K562 (cell line): ENCODE results near the gene LDLR. TPM values are rescaled to one million over a fixed set of nuclear protein-coding genes. Genes with fewer than 3 reads are reported as not detected.

Experiments used
- BRCA1 ChIP-seq, 2 experiments: fragments of 450-650 bp in 1 of 2; sonication (generic) in 1 of 2; formaldehyde crosslinking in 1 of 2; IDR thresholded peaks; 2 replicates each; pipeline versions ENCODE4 v1.5.0 to v1.6.1; 2017 to 2020; ENCODE audit warnings: mild to moderate bottlenecking in 1 of 2, missing genetic modification reagents in 1 of 2
- ELF1 ChIP-seq: fragments of 200-800 bp; sonication (Bioruptor generic); IDR thresholded peaks from 2 replicates; pipeline ENCODE4 v1.6.1; 2016; ENCODE audit warnings: missing genetic modification characterization, missing compliant biosample characterization
- MED1 ChIP-seq: sonication (generic); formaldehyde crosslinking; IDR thresholded peaks from 2 replicates; pipeline ENCODE4 v1.8.1; 2023; ENCODE audit warnings: missing genetic modification reagents, borderline replicate concordance
- NCOA2 ChIP-seq, 2 experiments: fragments of 450-650 bp; IDR thresholded peaks; 2 replicates each; pipeline ENCODE4 v1.6.1; 2018; ENCODE audit warnings: mild to moderate bottlenecking in 2 of 2, moderate library complexity in 1 of 2; ENCODE audit not compliant: partially characterized antibody in 2 of 2
- SREBF2 ChIP-seq: sonication (generic); formaldehyde crosslinking; IDR thresholded peaks from 2 replicates; pipeline ENCODE4 v1.4.0; 2020; ENCODE audit warnings: mild to moderate bottlenecking, missing genetic modification reagents
- SRSF7 ChIP-seq: fragments of 200-400 bp; formaldehyde crosslinking; optimal IDR thresholded peaks from 2 replicates; pipeline ENCODE3; 2017; ENCODE audit warnings: mild to moderate bottlenecking, low read depth, low read length
- YBX1 ChIP-seq: fragments of 450-650 bp; IDR thresholded peaks from 2 replicates; pipeline ENCODE4 v1.7.1; 2016; ENCODE audit warnings: mild to moderate bottlenecking
- ZNF121 ChIP-seq: sonication (generic); formaldehyde crosslinking; conservative IDR thresholded peaks from 2 replicates; pipeline ENCODE4 v1.8.0; 2022; ENCODE audit warnings: missing genetic modification reagents
- ZNF263 ChIP-seq: sonication (generic); formaldehyde crosslinking; IDR thresholded peaks from 2 replicates; pipeline ENCODE4 v1.8.0; 2022; ENCODE audit warnings: mild to moderate bottlenecking, missing genetic modification reagents, borderline replicate concordance
- ZNF3 ChIP-seq: fragments of 250-450 bp; sonication (Bioruptor Pico); IDR thresholded peaks from 2 replicates; pipeline ENCODE4 v1.5.0; 2021; ENCODE audit warnings: mild to moderate bottlenecking, moderate library complexity
- ZSCAN29 ChIP-seq: fragments of 450-650 bp; IDR thresholded peaks from 2 replicates; pipeline ENCODE4 v1.6.1; 2017
- polyA plus RNA-seq, 8 experiments: library from polyadenylated mRNA; depleted of rRNA in 4 of 8; stranded (reverse) in 5 of 8; unstranded in 3 of 8; fragments of >200 nt; fragmentation: Nextera tagmentation in 2 of 8; fragmentation: Illumina TruSeq in 1 of 8; extraction: Ambion mirVana in 2 of 8; extraction: Trizol in 1 of 8; gene quantifications; 2 replicates each; pipeline versions ENCODE4 v1.2.1 to v1.2.3, GENCODE V29; 2011 to 2014; ENCODE audit warnings: inconsistent platforms in 1 of 8, missing spikeins in 1 of 8
- total RNA-seq, 7 experiments: library from RNA; depleted of rRNA in 6 of 7; stranded (reverse); fragments of >200 nt in 6 of 7; fragmentation: Illumina TruSeq in 2 of 7; extraction: Trizol in 2 of 7; gene quantifications; 2 replicates each; pipeline versions ENCODE4 v1.2.1 to v1.2.3, GENCODE V29; 2011 to 2021; ENCODE audit warnings: low replicate concordance in 1 of 7
- TF ChIP-seq, protein P1 (sequence below), 2 experiments: fragments of 450-650 bp; IDR thresholded peaks; 2 replicates each; pipeline ENCODE4 v1.6.1; 2016; ENCODE audit warnings: mild to moderate bottlenecking in 2 of 2, borderline replicate concordance in 1 of 2, low read depth in 1 of 2, moderate library complexity in 1 of 2
- TF ChIP-seq, protein P2 (sequence below): IDR thresholded peaks from 2 replicates; pipeline ENCODE4 v1.6.1; 2011; ENCODE audit warnings: borderline replicate concordance, low read depth, mild to moderate bottlenecking, moderate library complexity, low read length; ENCODE audit not compliant: insufficient read depth, poor library complexity, severe bottlenecking
- TF ChIP-seq, protein P3 (sequence below): fragments of 450-650 bp; IDR thresholded peaks from 2 replicates; pipeline ENCODE4 v1.7.1; 2018; ENCODE audit warnings: mild to moderate bottlenecking, low read depth; ENCODE audit not compliant: partially characterized antibody

The LDLR gene
- total and polyA plus RNA-seq, 9 of the 15 experiments (the other 6 are each of a cell fraction or from before 2014, with no cell fraction given) = 19.9 to 114 (median 56.3) TPM

DNA sequence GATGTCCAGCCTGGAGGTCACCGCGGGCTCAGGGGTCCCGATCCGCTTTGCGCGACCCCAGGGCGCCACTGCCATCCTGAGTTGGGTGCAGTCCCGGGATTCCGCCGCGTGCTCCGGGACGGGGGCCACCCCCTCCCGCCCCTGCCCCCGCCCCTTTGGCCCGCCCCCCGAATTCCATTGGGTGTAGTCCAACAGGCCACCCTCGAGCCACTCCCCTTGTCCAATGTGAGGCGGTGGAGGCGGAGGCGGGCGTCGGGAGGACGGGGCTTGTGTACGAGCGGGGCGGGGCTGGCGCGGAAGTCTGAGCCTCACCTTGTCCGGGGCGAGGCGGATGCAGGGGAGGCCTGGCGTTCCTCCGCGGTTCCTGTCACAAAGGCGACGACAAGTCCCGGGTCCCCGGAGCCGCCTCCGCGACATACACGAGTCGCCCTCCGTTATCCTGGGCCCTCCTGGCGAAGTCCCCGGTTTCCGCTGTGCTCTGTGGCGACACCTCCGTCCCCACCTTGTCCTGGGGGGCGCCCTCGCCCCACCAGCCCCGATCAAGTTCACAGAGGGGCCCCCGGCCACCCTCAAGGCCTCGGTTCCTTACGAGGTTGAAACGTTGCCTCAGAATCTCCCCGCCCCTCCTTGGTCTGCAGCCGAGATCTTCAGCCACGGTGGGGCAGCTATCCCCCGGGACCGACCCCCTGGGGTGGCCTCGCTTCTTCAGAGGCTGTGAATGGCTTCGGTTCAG lies 1.2 kb downstream of the LDLR start (continued):
- TF ChIP-seq, protein P1, sequence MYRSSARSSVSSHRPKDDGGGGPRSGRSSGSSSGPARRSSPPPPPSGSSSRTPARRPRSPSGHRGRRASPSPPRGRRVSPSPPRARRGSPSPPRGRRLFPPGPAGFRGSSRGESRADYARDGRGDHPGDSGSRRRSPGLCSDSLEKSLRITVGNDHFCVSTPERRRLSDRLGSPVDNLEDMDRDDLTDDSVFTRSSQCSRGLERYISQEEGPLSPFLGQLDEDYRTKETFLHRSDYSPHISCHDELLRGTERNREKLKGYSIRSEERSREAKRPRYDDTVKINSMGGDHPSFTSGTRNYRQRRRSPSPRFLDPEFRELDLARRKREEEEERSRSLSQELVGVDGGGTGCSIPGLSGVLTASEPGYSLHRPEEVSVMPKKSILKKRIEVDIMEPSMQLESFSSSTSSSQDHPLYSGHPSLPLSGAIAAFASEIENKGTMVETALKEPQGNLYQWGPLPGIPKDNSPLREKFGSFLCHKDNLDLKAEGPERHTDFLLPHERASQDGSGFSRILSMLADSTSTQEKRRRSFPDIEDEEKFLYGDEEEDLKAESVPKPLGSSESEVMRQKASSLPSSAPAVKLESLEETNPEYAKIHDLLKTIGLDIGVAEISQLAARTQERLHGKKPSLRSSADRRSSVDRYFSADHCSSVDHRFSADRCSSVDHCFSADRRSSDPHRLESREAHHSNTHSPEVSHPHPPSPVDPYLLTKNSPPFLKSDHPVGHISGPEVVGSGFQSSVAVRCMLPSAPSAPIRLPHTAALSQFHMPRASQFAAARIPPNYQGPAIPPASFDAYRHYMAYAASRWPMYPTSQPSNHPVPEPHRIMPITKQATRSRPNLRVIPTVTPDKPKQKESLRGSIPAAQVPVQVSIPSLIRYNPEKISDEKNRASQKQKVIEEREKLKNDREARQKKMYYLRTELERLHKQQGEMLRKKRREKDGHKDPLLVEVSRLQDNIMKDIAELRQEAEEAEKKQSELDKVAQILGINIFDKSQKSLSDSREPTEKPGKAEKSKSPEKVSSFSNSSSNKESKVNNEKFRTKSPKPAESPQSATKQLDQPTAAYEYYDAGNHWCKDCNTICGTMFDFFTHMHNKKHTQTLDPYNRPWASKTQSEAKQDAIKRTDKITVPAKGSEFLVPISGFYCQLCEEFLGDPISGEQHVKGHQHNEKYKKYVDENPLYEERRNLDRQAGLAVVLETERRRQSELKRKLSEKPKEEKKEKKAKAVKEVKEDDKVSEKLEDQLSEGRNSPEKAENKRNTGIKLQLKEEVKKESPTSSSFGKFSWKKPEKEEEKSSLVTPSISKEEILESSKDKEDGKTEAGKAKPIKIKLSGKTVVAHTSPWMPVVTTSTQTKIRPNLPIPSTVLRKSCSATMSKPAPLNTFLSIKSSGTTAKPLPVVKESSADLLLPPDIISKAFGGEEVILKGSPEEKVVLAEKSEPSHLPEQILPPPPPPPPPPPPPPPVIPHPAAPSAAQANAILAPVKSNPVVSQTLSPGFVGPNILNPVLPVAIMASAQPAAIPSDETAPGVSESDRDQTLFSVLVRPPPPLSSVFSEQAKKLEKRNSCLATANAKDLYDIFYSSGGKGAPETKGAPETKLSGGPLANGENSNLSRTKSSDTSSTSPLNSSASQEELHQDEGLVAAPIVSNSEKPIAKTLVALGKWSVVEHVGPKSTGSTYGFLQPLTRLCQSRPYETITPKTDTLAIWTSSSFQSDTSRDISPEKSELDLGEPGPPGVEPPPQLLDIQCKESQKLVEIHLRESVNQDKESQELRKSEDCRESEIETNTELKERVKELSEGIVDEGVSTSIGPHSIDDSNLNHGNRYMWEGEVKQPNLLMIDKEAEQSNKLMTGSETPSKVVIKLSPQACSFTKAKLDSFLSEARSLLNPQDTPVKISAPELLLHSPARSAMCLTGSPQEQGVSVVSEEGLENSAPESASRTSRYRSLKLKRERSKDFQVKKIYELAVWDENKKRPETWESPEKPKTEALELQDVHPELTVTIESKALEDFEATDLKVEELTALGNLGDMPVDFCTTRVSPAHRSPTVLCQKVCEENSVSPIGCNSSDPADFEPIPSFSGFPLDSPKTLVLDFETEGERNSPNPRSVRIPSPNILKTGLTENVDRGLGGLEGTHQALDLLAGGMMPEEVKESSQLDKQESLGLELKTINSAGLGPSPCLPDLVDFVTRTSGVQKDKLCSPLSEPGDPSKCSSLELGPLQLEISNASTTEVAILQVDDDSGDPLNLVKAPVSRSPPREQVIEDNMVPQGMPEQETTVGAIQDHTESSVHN (IDR thresholded peaks at IDR 0.05; ENCODE audit: borderline replicate concordance in 1 of 2, low read depth in 1 of 2) = no peak
- TF ChIP-seq ZNF263 = peak; percentile 88
- TF ChIP-seq, protein P2, sequence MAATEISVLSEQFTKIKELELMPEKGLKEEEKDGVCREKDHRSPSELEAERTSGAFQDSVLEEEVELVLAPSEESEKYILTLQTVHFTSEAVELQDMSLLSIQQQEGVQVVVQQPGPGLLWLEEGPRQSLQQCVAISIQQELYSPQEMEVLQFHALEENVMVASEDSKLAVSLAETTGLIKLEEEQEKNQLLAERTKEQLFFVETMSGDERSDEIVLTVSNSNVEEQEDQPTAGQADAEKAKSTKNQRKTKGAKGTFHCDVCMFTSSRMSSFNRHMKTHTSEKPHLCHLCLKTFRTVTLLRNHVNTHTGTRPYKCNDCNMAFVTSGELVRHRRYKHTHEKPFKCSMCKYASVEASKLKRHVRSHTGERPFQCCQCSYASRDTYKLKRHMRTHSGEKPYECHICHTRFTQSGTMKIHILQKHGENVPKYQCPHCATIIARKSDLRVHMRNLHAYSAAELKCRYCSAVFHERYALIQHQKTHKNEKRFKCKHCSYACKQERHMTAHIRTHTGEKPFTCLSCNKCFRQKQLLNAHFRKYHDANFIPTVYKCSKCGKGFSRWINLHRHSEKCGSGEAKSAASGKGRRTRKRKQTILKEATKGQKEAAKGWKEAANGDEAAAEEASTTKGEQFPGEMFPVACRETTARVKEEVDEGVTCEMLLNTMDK = peak; percentile 18
- peak; percentile 86 for TF ChIP-seq MED1 (CRISPR knock-in tag)
- TF ChIP-seq NCOA2 (IDR thresholded peaks at IDR 0.05; ENCODE audit: partially characterized antibody in 2 of 2) = no peak
- no peak for TF ChIP-seq SREBF2 (CRISPR knock-in tag)
- no peak for TF ChIP-seq ZSCAN29
- TF ChIP-seq YBX1 = no peak
- peak; percentile 70 for TF ChIP-seq ELF1
- TF ChIP-seq, protein P3, sequence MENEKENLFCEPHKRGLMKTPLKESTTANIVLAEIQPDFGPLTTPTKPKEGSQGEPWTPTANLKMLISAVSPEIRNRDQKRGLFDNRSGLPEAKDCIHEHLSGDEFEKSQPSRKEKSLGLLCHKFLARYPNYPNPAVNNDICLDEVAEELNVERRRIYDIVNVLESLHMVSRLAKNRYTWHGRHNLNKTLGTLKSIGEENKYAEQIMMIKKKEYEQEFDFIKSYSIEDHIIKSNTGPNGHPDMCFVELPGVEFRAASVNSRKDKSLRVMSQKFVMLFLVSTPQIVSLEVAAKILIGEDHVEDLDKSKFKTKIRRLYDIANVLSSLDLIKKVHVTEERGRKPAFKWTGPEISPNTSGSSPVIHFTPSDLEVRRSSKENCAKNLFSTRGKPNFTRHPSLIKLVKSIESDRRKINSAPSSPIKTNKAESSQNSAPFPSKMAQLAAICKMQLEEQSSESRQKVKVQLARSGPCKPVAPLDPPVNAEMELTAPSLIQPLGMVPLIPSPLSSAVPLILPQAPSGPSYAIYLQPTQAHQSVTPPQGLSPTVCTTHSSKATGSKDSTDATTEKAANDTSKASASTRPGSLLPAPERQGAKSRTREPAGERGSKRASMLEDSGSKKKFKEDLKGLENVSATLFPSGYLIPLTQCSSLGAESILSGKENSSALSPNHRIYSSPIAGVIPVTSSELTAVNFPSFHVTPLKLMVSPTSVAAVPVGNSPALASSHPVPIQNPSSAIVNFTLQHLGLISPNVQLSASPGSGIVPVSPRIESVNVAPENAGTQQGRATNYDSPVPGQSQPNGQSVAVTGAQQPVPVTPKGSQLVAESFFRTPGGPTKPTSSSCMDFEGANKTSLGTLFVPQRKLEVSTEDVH = no peak
- TF ChIP-seq BRCA1 (IDR thresholded peaks at IDR 0.05) = no peak
- no peak for TF ChIP-seq BRCA1 (CRISPR knock-in tag; IDR thresholded peaks at IDR 0.05)
- TF ChIP-seq ZNF3 (CRISPR knock-in tag) = no peak
- TF ChIP-seq SRSF7 = no peak
- TF ChIP-seq ZNF121 = no peak
